Measurements from ENCODE around the gene RAG1. TPM values are rescaled to one million over a fixed set of nuclear protein-coding genes. Genes with fewer than 3 reads are reported as not detected.

Gene RAG1
- total and polyA plus RNA-seq, 8 donors, result 0.50 to 2.0 (median 1.6) TPM

DNA sequence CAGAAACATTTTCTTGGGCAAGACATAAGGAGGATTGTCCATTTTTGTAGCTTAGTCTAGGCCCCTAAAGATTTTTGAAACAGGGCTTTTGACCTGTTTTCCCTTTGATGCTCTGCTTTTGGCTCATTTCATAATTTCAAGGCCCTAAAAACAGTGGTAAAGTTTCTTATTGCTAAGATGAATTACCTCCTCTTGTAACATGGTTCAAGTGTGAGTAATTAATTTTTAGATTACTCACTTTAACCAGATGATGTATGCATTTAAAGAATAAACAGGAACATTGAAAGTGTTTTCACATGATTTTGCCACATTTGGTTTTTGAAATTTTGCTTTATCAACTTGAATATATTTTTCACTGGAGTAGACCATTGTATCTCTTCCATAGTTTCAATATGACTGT lies 29.1 kb downstream of the RAG1 start:
- ATAC-seq, result no peak
- Histone ChIP-seq H3K4me1 (peaks cover 0 to 13% of the 10 kb centered on the region in 2 donors), H3K36me3 (no peaks in the 10 kb centered on the region), H3K4me3 (no peak overlapping the region), H3K9me3 (no peaks in the 10 kb centered on the region), H3K27me3 (peaks cover 0 to 9% of the 10 kb centered on the region in 2 donors), H3K27ac (no peak overlapping the region)
- no peak for DNase-seq
- intact Hi-C loops (cut with DNase I), result no loop called here
- TF ChIP-seq, protein P1, sequence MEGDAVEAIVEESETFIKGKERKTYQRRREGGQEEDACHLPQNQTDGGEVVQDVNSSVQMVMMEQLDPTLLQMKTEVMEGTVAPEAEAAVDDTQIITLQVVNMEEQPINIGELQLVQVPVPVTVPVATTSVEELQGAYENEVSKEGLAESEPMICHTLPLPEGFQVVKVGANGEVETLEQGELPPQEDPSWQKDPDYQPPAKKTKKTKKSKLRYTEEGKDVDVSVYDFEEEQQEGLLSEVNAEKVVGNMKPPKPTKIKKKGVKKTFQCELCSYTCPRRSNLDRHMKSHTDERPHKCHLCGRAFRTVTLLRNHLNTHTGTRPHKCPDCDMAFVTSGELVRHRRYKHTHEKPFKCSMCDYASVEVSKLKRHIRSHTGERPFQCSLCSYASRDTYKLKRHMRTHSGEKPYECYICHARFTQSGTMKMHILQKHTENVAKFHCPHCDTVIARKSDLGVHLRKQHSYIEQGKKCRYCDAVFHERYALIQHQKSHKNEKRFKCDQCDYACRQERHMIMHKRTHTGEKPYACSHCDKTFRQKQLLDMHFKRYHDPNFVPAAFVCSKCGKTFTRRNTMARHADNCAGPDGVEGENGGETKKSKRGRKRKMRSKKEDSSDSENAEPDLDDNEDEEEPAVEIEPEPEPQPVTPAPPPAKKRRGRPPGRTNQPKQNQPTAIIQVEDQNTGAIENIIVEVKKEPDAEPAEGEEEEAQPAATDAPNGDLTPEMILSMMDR (IDR thresholded peaks at IDR 0.05), result no peak

DNA sequence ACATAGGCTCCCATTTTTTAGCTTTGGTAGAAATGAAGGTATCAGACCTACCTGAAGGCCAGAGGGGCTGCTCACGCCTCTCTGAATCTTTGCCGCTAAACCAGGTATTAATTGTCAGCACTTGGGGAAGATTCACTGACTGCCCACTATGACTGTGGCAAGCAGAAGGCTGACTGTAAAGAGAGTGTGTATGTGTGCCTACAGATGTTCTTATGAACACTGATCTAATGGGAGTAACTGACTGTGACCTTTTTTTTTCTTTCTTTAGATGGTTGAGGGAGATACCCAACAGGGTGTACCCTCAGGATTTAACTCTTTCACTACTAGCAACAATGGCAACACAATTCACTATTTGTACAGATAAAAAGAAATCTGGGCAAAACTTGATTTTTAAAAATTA lies 30.2 kb downstream of the RAG1 start, which contains the start of gene RAG2:
RAG2 (minus strand) TSS at position 186 of the 400 bp plus-strand sequence. CDS start 4,068 bp downstream, outside the sequence.
- no peak for DNase-seq
- H3K4me3 ChIP-seq, result no peak within 1 kb of the TSS
- TF ChIP-seq, protein P1 (IDR thresholded peaks at IDR 0.05), result no peak

DNA sequence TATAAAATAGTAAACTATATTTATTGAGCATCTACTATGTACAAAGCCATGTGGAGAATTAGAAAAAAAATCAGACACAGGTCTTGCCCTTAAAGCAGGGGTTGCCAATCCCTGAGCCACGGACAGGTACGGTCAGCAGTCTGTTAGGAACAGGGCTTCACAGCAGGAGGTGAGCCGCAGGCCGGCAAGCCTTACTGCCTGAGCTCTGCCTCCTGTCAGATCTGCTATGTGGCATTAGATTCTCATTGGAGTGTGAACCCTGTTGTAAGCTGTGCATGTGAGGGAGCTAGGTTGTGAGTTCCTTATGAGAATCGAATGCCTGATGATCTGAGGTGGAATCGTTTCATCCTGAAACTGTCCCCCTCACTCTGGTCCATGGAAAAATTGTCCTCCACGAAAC lies 32.4 kb downstream of the RAG1 start:
- DNase-seq, result no peak
- no peak overlapping the region for H3K4me3 ChIP-seq
- H3K36me3 ChIP-seq, result no peaks in the 10 kb centered on the region
- no peaks in the 10 kb centered on the region for H3K9me3 ChIP-seq
- H3K27me3 ChIP-seq, result no peaks in the 10 kb centered on the region
- TF ChIP-seq, protein P1 (IDR thresholded peaks at IDR 0.05), result no peak
- intact Hi-C loops (cut with DNase I), result no loop called here
- peaks cover 0 to 10% of the 10 kb centered on the region in 2 donors for H3K4me1 ChIP-seq
- H3K27ac ChIP-seq, result no peak overlapping the region
- ATAC-seq, result no peak

More for the DNA sequence above, 30.2 kb downstream of the RAG1 start, which contains the start of gene RAG2:
- intact Hi-C loops (cut with DNase I), result no loop called here
- Histone ChIP-seq H3K27ac (no peak within 1 kb of the TSS), H3K4me1 (peaks cover 0 to 13% of the 10 kb centered on the region in 2 donors), H3K9me3 (no peaks in the 10 kb centered on the region), H3K27me3 (peaks cover 0 to 2% of the 10 kb centered on the region in 2 donors), H3K36me3 (no peaks in the 10 kb centered on the region)
- no peak for ATAC-seq

DNA sequence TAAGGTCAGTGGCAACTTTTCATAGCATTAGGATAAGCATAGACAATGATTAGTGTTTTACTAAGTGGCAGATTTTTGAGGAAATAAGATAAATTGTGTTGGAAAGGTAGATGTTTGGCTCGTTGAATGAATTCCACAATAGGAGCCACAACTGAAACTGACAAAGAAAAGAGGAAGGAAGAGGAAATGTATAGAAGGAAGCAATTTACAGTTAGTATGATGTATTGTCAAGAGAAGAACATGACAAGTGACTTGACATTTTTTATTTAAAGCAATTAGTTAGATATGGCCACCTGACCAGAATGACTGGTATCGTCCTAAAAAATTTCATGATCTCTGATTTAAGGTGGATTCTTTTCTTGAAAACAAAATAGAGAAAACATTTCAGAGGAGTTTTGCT lies 33.3 kb downstream of the RAG1 start:
- ATAC-seq (no peak), DNase-seq (no peak)
- Histone ChIP-seq H3K27ac (no peak overlapping the region), H3K4me3 (no peak overlapping the region), H3K36me3 (no peaks in the 10 kb centered on the region), H3K4me1 (peaks cover 0 to 5% of the 10 kb centered on the region in 2 donors), H3K9me3 (no peaks in the 10 kb centered on the region), H3K27me3 (no peaks in the 10 kb centered on the region)
- intact Hi-C loops (cut with DNase I), result no loop called here
- TF ChIP-seq, protein P1 (IDR thresholded peaks at IDR 0.05), result no peak

DNA sequence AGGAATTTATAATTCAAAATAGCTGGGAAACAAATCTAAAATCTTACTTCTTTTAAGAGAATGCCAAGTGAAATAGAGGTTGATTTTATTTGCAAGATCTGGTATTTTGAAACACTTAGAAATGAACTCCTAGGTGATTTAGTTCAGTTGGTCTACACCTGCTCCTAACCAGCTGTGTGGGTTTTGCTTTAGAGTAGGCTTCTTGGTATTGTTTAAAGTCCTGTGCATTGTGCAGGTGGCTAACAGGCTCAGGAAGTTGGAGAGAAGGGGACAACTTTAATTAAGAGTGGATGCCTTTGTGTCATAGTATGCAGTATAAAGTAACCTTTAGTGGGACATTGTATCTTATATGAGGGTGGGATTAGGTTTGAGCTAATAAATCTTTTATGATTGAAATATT lies 34.3 kb downstream of the RAG1 start:
- ATAC-seq (no peak), DNase-seq (no peak)
- intact Hi-C loops (cut with DNase I), result no loop called here
- Histone ChIP-seq H3K27me3 (no peaks in the 10 kb centered on the region), H3K4me3 (no peak overlapping the region), H3K36me3 (no peaks in the 10 kb centered on the region), H3K9me3 (no peaks in the 10 kb centered on the region), H3K4me1 (peaks cover 0 to 5% of the 10 kb centered on the region in 2 donors), H3K27ac (no peak overlapping the region)
- TF ChIP-seq, protein P1 (IDR thresholded peaks at IDR 0.05), result no peak
